ENCODE measurements around the gene MKLN1.

DNA sequence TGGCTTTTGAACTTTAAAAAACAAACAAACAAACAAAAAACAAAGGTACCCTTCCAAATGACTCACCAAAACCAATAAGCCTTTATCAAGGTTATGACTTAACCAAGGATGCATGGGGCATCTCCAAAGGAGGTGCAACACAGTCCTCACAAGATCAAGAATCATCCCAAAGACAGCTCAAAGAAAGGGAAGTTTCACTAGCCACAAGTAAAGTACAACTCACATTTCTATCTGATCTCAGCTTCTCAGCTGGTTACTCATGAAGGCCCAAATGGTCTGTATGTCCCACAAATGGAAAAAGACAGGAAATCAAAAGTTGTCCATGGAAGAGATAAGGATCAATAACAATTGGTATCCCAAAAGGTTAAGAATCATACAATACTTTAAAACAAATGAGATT, 6.0 kb upstream of the MKLN1 start:
- TF ChIP-seq, protein P1, sequence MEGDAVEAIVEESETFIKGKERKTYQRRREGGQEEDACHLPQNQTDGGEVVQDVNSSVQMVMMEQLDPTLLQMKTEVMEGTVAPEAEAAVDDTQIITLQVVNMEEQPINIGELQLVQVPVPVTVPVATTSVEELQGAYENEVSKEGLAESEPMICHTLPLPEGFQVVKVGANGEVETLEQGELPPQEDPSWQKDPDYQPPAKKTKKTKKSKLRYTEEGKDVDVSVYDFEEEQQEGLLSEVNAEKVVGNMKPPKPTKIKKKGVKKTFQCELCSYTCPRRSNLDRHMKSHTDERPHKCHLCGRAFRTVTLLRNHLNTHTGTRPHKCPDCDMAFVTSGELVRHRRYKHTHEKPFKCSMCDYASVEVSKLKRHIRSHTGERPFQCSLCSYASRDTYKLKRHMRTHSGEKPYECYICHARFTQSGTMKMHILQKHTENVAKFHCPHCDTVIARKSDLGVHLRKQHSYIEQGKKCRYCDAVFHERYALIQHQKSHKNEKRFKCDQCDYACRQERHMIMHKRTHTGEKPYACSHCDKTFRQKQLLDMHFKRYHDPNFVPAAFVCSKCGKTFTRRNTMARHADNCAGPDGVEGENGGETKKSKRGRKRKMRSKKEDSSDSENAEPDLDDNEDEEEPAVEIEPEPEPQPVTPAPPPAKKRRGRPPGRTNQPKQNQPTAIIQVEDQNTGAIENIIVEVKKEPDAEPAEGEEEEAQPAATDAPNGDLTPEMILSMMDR (IDR thresholded peaks at IDR 0.05; ENCODE audit: insufficient read depth, low read length, poor library complexity, severe bottlenecking), result no peak
- TF ChIP-seq EZH2phosphoT487 (conservative IDR thresholded peaks at IDR 0.05; ENCODE audit: low read length), result no peak

Data from SU-DHL-6 (cell line).